Brain microvascular endothelial cell (primary cell): ENCODE measurements around the gene DCST1.

ENCODE experiments used
- DNase-seq: peaks from one replicate; pipeline ENCODE4 v3.0.0-alpha.2; 2020
- H3K27ac ChIP-seq: fragments of 250-450 bp; sonication (Bioruptor Pico); 2 replicates; pipeline ENCODE4 v1.5.1; 2020; ENCODE audit warnings: mild to moderate bottlenecking, moderate library complexity
- H3K27me3 ChIP-seq: fragments of 250-450 bp; sonication (Bioruptor Pico); replicated peaks from 2 replicates; pipeline ENCODE4 v1.5.1; 2020; ENCODE audit warnings: mild to moderate bottlenecking
- H3K36me3 ChIP-seq: fragments of 250-450 bp; sonication (Bioruptor Pico); replicated peaks from 2 replicates; pipeline ENCODE4 v1.5.1; 2020; ENCODE audit warnings: mild to moderate bottlenecking
- H3K4me3 ChIP-seq: 2 replicates; pipeline ENCODE4 v1.5.1; 2011; ENCODE audit warnings: low read depth, mild to moderate bottlenecking, control low read depth, low read length, moderate library complexity
- in situ Hi-C: cut with HindIII; loops from 2 replicates; pipeline ENCODE4 v1.10.0; 2017; ENCODE audit warnings: low sequenced_read_pairs, low pct_ligation_motif_present
- TF ChIP-seq, protein P1 (sequence below): IDR thresholded peaks from 2 replicates; pipeline ENCODE4 v1.5.1; 2011; ENCODE audit warnings: low read depth, mild to moderate bottlenecking, moderate library complexity, low read length, control low read depth, inconsistent platforms; ENCODE audit errors: missing control alignments

DCST1 gene

DNA sequence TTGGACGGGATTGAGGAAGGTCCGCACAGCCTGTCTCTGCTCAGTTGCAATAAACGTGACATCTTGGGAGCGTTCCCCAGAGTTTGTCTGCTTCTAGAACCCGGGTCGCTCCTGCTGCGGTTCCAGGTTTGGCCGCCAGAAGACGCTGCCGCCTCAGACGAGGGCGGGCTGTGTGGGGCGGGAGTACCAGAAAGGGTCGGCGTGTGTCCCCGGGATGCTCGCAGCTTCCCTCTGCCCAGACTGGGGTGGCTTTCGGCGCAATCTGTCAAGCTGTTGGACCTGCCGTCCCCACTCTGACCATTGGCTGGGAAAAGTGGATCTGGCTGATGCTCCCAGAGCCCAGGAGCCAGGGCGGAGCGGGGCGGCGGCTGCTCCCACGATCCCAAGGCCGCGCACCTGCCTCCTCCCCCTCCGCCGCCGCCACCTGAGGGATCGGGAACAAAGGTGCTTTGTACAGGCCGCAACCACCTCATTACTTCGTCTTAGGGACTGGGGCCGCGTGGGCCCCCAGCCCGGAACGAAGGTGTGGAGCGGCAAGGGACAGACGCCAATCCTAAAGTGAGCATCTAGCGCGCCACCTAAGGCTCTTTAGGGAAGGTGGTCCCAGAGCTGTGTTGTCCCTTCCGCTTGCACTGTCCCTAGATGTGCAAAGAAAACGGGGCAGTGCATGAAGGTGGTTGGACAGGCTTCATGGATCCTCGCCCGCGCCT, 29.2 kb downstream of the DCST1 start:
- H3K36me3 ChIP-seq = peaks cover 10% of the 10 kb centered on the region
- peak; percentile 48 for DNase-seq
- H3K27ac ChIP-seq = no peak overlapping the region
- H3K4me3 ChIP-seq = peak overlapping the region; percentile 91
- H3K27me3 ChIP-seq = no peaks in the 10 kb centered on the region
- TF ChIP-seq, protein P1, sequence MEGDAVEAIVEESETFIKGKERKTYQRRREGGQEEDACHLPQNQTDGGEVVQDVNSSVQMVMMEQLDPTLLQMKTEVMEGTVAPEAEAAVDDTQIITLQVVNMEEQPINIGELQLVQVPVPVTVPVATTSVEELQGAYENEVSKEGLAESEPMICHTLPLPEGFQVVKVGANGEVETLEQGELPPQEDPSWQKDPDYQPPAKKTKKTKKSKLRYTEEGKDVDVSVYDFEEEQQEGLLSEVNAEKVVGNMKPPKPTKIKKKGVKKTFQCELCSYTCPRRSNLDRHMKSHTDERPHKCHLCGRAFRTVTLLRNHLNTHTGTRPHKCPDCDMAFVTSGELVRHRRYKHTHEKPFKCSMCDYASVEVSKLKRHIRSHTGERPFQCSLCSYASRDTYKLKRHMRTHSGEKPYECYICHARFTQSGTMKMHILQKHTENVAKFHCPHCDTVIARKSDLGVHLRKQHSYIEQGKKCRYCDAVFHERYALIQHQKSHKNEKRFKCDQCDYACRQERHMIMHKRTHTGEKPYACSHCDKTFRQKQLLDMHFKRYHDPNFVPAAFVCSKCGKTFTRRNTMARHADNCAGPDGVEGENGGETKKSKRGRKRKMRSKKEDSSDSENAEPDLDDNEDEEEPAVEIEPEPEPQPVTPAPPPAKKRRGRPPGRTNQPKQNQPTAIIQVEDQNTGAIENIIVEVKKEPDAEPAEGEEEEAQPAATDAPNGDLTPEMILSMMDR = peak; percentile 94
- in situ Hi-C loops = no loop called here

GRCh38 chr1:155063550-155064110, 30.0 kb downstream of the DCST1 start, which contains the start of gene EFNA4:
EFNA4 (plus strand) TSS chr1:155063740; CDS start chr1:155063824, 84 bp downstream.
- TF ChIP-seq, protein P1 = no peak
- H3K36me3 ChIP-seq = peaks cover 5% of the 10 kb centered on the region
- no peaks in the 10 kb centered on the region for H3K27me3 ChIP-seq
- H3K4me3 ChIP-seq = peak within 1 kb of the TSS; percentile 91
- in situ Hi-C loops = no loop called here
- peak within 1 kb of the TSS; percentile 66 for H3K27ac ChIP-seq
- DNase-seq = peak; percentile 76

GRCh38 chr1:155064111-155064831, 30.6 kb downstream of the DCST1 start:
- DNase-seq = no peak
- H3K27ac ChIP-seq = no peak overlapping the region
- peak overlapping the region; percentile 91 for H3K4me3 ChIP-seq
- in situ Hi-C loops = no loop called here
- no peaks in the 10 kb centered on the region for H3K27me3 ChIP-seq
- TF ChIP-seq, protein P1 = no peak
- H3K36me3 ChIP-seq = peaks cover 3% of the 10 kb centered on the region

DNA sequence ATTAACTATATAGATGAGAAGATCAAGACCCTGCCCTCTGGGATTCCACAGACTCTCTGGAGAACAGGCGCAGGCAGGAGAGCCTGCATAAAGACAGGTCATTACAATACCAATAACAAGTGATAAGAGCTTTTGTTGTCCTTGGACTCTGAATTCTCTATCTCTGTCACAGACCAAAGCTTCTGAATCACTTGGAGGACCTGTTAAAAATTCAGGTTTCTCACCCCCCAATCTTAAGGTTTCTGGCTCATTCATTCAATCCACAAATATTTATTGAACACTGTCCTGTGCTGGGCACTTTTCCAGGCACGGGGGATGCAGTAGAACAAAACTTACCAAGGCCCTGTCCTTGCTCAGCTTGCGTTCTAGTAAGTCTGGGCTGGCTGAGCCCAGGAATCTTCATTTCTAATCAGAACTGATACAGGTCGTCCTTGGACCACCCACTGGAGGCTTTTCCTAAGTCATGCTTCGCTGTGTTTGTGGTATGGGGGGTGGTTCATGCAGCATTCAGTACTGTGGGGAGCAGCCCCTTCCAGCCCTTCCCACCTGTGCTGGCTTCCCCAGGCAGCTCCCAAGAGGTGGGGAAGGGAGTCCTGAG, 31.3 kb downstream of the DCST1 start:
- no peak overlapping the region for H3K4me3 ChIP-seq
- in situ Hi-C loops = no loop called here
- H3K27me3 ChIP-seq = no peaks in the 10 kb centered on the region
- TF ChIP-seq, protein P1 = no peak
- peaks cover 3% of the 10 kb centered on the region for H3K36me3 ChIP-seq
- no peak for DNase-seq
- no peak overlapping the region for H3K27ac ChIP-seq

DNA sequence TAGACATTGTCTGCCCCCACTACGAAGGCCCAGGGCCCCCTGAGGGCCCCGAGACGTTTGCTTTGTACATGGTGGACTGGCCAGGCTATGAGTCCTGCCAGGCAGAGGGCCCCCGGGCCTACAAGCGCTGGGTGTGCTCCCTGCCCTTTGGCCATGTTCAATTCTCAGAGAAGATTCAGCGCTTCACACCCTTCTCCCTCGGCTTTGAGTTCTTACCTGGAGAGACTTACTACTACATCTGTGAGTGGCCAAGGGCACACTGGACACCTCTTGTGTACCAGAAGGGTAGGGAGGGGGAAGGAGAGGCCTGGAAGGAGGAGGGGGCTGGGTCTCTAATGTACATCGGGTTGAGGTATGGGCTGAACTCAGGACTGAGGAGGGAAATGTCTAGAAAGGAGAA, 33.2 kb downstream of the DCST1 start:
- H3K4me3 ChIP-seq = no peak overlapping the region
- TF ChIP-seq, protein P1 = no peak
- in situ Hi-C loops = no loop called here
- H3K27me3 ChIP-seq = no peaks in the 10 kb centered on the region
- H3K27ac ChIP-seq = no peak overlapping the region
- H3K36me3 ChIP-seq = peaks cover 3% of the 10 kb centered on the region
- no peak for DNase-seq
